Measurements from ENCODE around the gene MBD4. TPM values are rescaled to one million over a fixed set of nuclear protein-coding genes. Genes with fewer than 3 reads are reported as not detected.

The MBD4 gene
- polyA plus RNA-seq, 3 donors = 25.6 to 31.5 (median 30.1) TPM

GRCh38 chr3:129383292-129383860 lies 56.4 kb downstream of the MBD4 start:
- no peaks in the 10 kb centered on the region for H3K79me2 ChIP-seq (ENCODE audit: insufficient read depth, low read length)
- intact Hi-C loops (cut with micrococcal nuclease) = loop anchor here in 1 of 2 donors (5.0 kb wide), 1 partner anchor 449 kb away; no protein-coding TSS in a partner anchor
- peak overlapping the region in 1 of 7 donors; percentile 11 for H3K27ac Mint-ChIP-seq

GRCh38 chr3:129382366-129382765 lies 57.4 kb downstream of the MBD4 start:
- no peaks in the 10 kb centered on the region for H3K27me3 ChIP-seq (ENCODE audit: control insufficient read depth in 2 of 2, insufficient read depth in 2 of 2, low read length in 2 of 2)
- no peak for DNase-seq
- H3K9me3 ChIP-seq (replicated peaks in 1 of 2; ENCODE audit: control insufficient read depth in 1 of 2, insufficient read depth in 1 of 2, low read length in 2 of 2) = peaks cover 21 to 36% of the 10 kb centered on the region in 2 donors
- no peak overlapping the region for H3K27ac ChIP-seq (ENCODE audit: low read depth in 1 of 2, low read length in 2 of 2)
- peaks cover 7% of the 10 kb centered on the region for H4K20me1 ChIP-seq (ENCODE audit: insufficient read depth, low read length)
- Mint-ChIP-seq H3K4me1 (peaks cover 8% of the 10 kb centered on the region), H3K36me3 (peaks cover 17 to 45% of the 10 kb centered on the region in 2 donors), H3K27me3 (ENCODE audit: low read depth in 3 of 3) (no peaks in the 10 kb centered on the region), H3K9me3 (peaks cover 21 to 37% (median 33%) of the 10 kb centered on the region in 7 donors), H3K4me3 (no peak overlapping the region), H3K27ac (peak overlapping the region in 1 of 7 donors; percentile 45)
- H3K4me3 ChIP-seq (replicated peaks in 1 of 3; ENCODE audit: low read depth in 2 of 3, low read length in 3 of 3) = no peak overlapping the region
- H3K4me1 ChIP-seq (ENCODE audit: control insufficient read depth in 1 of 2, insufficient read depth in 2 of 2, low read length in 2 of 2) = peaks cover 6% of the 10 kb centered on the region in 2 donors
- H2AFZ ChIP-seq (ENCODE audit: insufficient read depth, low read depth, low read length, poor library complexity, severe bottlenecking) = no peak overlapping the region
- H3K4me2 ChIP-seq (replicated peaks; ENCODE audit: extremely low read depth, low read length, poor library complexity, severe bottlenecking) = no peak overlapping the region
- no peak overlapping the region for H3K9ac ChIP-seq (ENCODE audit: insufficient read depth, low read length, poor library complexity, severe bottlenecking)
- WGBS (ENCODE audit: insufficient coverage) = 50% methylated on average over 1 of the region's 2 CpGs
- TF ChIP-seq, protein P1, sequence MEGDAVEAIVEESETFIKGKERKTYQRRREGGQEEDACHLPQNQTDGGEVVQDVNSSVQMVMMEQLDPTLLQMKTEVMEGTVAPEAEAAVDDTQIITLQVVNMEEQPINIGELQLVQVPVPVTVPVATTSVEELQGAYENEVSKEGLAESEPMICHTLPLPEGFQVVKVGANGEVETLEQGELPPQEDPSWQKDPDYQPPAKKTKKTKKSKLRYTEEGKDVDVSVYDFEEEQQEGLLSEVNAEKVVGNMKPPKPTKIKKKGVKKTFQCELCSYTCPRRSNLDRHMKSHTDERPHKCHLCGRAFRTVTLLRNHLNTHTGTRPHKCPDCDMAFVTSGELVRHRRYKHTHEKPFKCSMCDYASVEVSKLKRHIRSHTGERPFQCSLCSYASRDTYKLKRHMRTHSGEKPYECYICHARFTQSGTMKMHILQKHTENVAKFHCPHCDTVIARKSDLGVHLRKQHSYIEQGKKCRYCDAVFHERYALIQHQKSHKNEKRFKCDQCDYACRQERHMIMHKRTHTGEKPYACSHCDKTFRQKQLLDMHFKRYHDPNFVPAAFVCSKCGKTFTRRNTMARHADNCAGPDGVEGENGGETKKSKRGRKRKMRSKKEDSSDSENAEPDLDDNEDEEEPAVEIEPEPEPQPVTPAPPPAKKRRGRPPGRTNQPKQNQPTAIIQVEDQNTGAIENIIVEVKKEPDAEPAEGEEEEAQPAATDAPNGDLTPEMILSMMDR (IDR thresholded peaks at IDR 0.05) = no peak
- H3K79me2 ChIP-seq (ENCODE audit: insufficient read depth, low read length) = no peaks in the 10 kb centered on the region
- intact Hi-C loops (cut with micrococcal nuclease) = loop anchor here in 1 of 2 donors (5.0 kb wide), 1 partner anchor 450 kb away; no protein-coding TSS in a partner anchor
- H3K36me3 ChIP-seq (replicated peaks in 1 of 2; ENCODE audit: control insufficient read depth in 1 of 2, insufficient read depth in 2 of 2, low read length in 2 of 2) = peaks cover 13 to 20% of the 10 kb centered on the region in 2 donors

More at GRCh38 chr3:129383292-129383860, 56.4 kb downstream of the MBD4 start:
- peaks cover 23 to 30% of the 10 kb centered on the region in 2 donors for H3K36me3 ChIP-seq (replicated peaks in 1 of 2; ENCODE audit: control insufficient read depth in 1 of 2, insufficient read depth in 2 of 2, low read length in 2 of 2)
- H3K4me1 ChIP-seq (ENCODE audit: control insufficient read depth in 1 of 2, insufficient read depth in 2 of 2, low read length in 2 of 2) = peaks cover 6% of the 10 kb centered on the region in 2 donors
- no peaks in the 10 kb centered on the region for H3K27me3 ChIP-seq (ENCODE audit: control insufficient read depth in 2 of 2, insufficient read depth in 2 of 2, low read length in 2 of 2)
- no peak overlapping the region for H3K4me3 ChIP-seq (replicated peaks in 1 of 3; ENCODE audit: low read depth in 2 of 3, low read length in 3 of 3)
- no peak overlapping the region for H3K4me3 Mint-ChIP-seq
- peaks cover 21 to 26% of the 10 kb centered on the region in 2 donors for H3K9me3 ChIP-seq (replicated peaks in 1 of 2; ENCODE audit: control insufficient read depth in 1 of 2, insufficient read depth in 1 of 2, low read length in 2 of 2)
- no peaks in the 10 kb centered on the region for H3K27me3 Mint-ChIP-seq (ENCODE audit: low read depth in 3 of 3)
- WGBS (ENCODE audit: insufficient coverage) = 59% methylated on average over 2 of the region's 6 CpGs
- H3K9me3 Mint-ChIP-seq = peaks cover 18 to 27% (median 25%) of the 10 kb centered on the region in 7 donors
- DNase-seq = peak; percentile 12 to 36 (median 34)
- no peak overlapping the region for H2AFZ ChIP-seq (ENCODE audit: insufficient read depth, low read depth, low read length, poor library complexity, severe bottlenecking)
- no peak overlapping the region for H3K9ac ChIP-seq (ENCODE audit: insufficient read depth, low read length, poor library complexity, severe bottlenecking)
- H3K4me1 Mint-ChIP-seq = peaks cover 8% of the 10 kb centered on the region
- H3K27ac ChIP-seq (ENCODE audit: low read depth in 1 of 2, low read length in 2 of 2) = no peak overlapping the region
- no peak overlapping the region for H3K4me2 ChIP-seq (replicated peaks; ENCODE audit: extremely low read depth, low read length, poor library complexity, severe bottlenecking)
- peaks cover 27 to 55% of the 10 kb centered on the region in 2 donors for H3K36me3 Mint-ChIP-seq
- TF ChIP-seq, protein P1 (IDR thresholded peaks at IDR 0.05) = peak; percentile 72
- peaks cover 7% of the 10 kb centered on the region for H4K20me1 ChIP-seq (ENCODE audit: insufficient read depth, low read length)

Small RNA genes lying within 50 kb of the gene (small RNA-seq; reads per million reads assigned to genes)
- 10.2 reads per million, percentile 75 among the genes with 10 or more reads in this experiment for gene SNORA7B (ENCODE audit: insufficient read length, low read depth)

Other genes starting within 250 kb of the MBD4 start
- gene COPG1, start 190.3 kb downstream of the MBD4 start, polyA plus RNA-seq = 10 to 100 TPM; 59.9 to 94.5 (median 60.2) TPM
- 10 to 100 TPM; 11.9 to 23.0 (median 18.0) TPM for gene HMCES, start 161.1 kb downstream of the MBD4 start, polyA plus RNA-seq
- gene EFCAB12, start 11.3 kb downstream of the MBD4 start, polyA plus RNA-seq = under 1 TPM in 1 of 3 donors, not detected in 2; 0.35 TPM
- 10 to 100 TPM in 1 of 3 donors, 1 to 10 TPM in 2; 3.3 to 12.2 (median 3.6) TPM for gene IFT122, start 276 bp upstream of the MBD4 start, polyA plus RNA-seq
- under 1 TPM in 1 of 3 donors, not detected in 2; 0.03 TPM for gene RHO, start 88.7 kb upstream of the MBD4 start, polyA plus RNA-seq
- not detected for gene H1-8, start 103.2 kb upstream of the MBD4 start, polyA plus RNA-seq
- 100 to 1,000 TPM in 1 of 3 donors, 1 to 10 TPM in 2; 7.1 to 170 (median 9.9) TPM for gene PLXND1, start 166.7 kb upstream of the MBD4 start, polyA plus RNA-seq

Data from CD14-positive monocyte (primary cell).